NB4 (cell line): ENCODE data around the gene PPFIBP2.

Experiments used
- CTCF ChIP-seq: IDR thresholded peaks from one replicate; pipeline ENCODE4 v1.5.1; 2012; ENCODE audit warnings: low read depth, low read length
- POLR2A ChIP-seq: IDR thresholded peaks from 2 replicates; pipeline ENCODE4 v1.6.1; 2011; ENCODE audit warnings: mild to moderate bottlenecking; ENCODE audit not compliant: insufficient read length; ENCODE audit errors: extremely low read depth

GRCh38 chr11:7579361-7579791 lies 65.6 kb downstream of the PPFIBP2 start:
- no peak for TF ChIP-seq CTCF
- TF ChIP-seq POLR2A = no peak
